IMR-90 (cell line): Measurements from ENCODE around the gene LRFN4. TPM values are rescaled to one million over a fixed set of nuclear protein-coding genes. Genes with fewer than 3 reads are reported as not detected.

ENCODE experiments used
- ATAC-seq: fragments of 200-7000 bp; cut with Tn5 transposase; 2 replicates; pipeline ENCODE4 v1.9.1; 2020; ENCODE audit warnings: low read depth, mild to moderate bottlenecking, moderate library complexity
- BruUV-seq: library from RNA; stranded (reverse); fragments of 400-500 nt; replicated peaks from 2 replicates; lab custom pipeline; 2021; lab: Mats Ljungman, UMichigan
- CTCF ChIA-PET: fragments of 300-600 bp; formaldehyde crosslinking; extraction: SDS; loops from one replicate; lab custom pipeline; 2021; ENCODE audit warnings: antibody characterized with exemption; lab: Yijun Ruan, JAX
- POLR2A ChIA-PET: fragments of 300-600 bp; sonication (Branson Sonifier 250); formaldehyde crosslinking; loops from one replicate; lab custom pipeline; 2022; ENCODE audit warnings: antibody characterized with exemption; ENCODE audit not compliant: unreplicated experiment; lab: Charles Lee
- DNase-seq: peaks from one replicate; pipeline ENCODE4 v3.0.0; 2013
- H2AFZ ChIP-seq: replicated peaks from 2 replicates; pipeline ENCODE3; 2013; ENCODE audit warnings: low read length, mild to moderate bottlenecking; ENCODE audit not compliant: poor library complexity
- H2AK5ac ChIP-seq: 2 replicates; pipeline ENCODE4 v1.6.1; 2013; ENCODE audit warnings: low read depth, low read length, inconsistent platforms
- H2AK9ac ChIP-seq: replicated peaks from 2 replicates; pipeline ENCODE3; 2013; ENCODE audit warnings: mild to moderate bottlenecking, low read depth, low read length, moderate library complexity; ENCODE audit not compliant: poor library complexity
- H2BK120ac ChIP-seq: 2 replicates; pipeline ENCODE4 v1.6.1; 2013; ENCODE audit warnings: low read depth, low read length, inconsistent platforms
- H2BK15ac ChIP-seq: 3 replicates; pipeline ENCODE4 v1.6.1; 2013; ENCODE audit warnings: low read depth, low read length, inconsistent platforms
- H2BK20ac ChIP-seq: 2 replicates; pipeline ENCODE4 v1.6.1; 2013; ENCODE audit warnings: low read depth, mild to moderate bottlenecking, inconsistent platforms, low read length, moderate library complexity
- H2BK5ac ChIP-seq: 2 replicates; pipeline ENCODE4 v1.6.1; 2013; ENCODE audit warnings: mild to moderate bottlenecking, low read depth, low read length, inconsistent platforms; ENCODE audit not compliant: poor library complexity, severe bottlenecking
- H3K14ac ChIP-seq: replicated peaks from 2 replicates; pipeline ENCODE4 v1.6.1; 2013; ENCODE audit warnings: low read depth, low read length, inconsistent platforms
- H3K18ac ChIP-seq: 2 replicates; pipeline ENCODE4 v1.6.1; 2013; ENCODE audit warnings: low read depth, low read length, control low read depth
- H3K23ac ChIP-seq: 2 replicates; pipeline ENCODE4 v1.6.1; 2013; ENCODE audit warnings: low read depth, low read length, inconsistent platforms
- H3K27ac ChIP-seq: 2 replicates; pipeline ENCODE4 v1.5.1; 2013; ENCODE audit warnings: mild to moderate bottlenecking, control low read depth, low read length; ENCODE audit not compliant: insufficient read depth
- H3K27me3 ChIP-seq: 2 replicates; pipeline ENCODE4 v1.6.1; 2013; ENCODE audit warnings: low read length; ENCODE audit not compliant: control insufficient read depth, insufficient read depth
- H3K36me3 ChIP-seq: 2 replicates; pipeline ENCODE4 v1.6.1; 2013; ENCODE audit warnings: low read length, mixed read lengths; ENCODE audit not compliant: control insufficient read depth, insufficient read depth
- H3K4ac ChIP-seq: 2 replicates; pipeline ENCODE4 v1.6.1; 2013; ENCODE audit warnings: low read depth, low read length, inconsistent platforms
- H3K4me1 ChIP-seq: 2 replicates; pipeline ENCODE4 v1.6.1; 2013; ENCODE audit warnings: low read length, mixed read lengths; ENCODE audit not compliant: control insufficient read depth, insufficient read depth
- H3K4me2 ChIP-seq: 2 replicates; pipeline ENCODE4 v1.6.1; 2013; ENCODE audit warnings: low read depth, mild to moderate bottlenecking, control low read depth, low read length, moderate library complexity
- H3K4me3 ChIP-seq: 2 replicates; pipeline ENCODE4 v1.5.1; 2013; ENCODE audit warnings: low read depth, mild to moderate bottlenecking, control low read depth, low read length, moderate library complexity; ENCODE audit not compliant: insufficient read depth
- H3K56ac ChIP-seq: 2 replicates; pipeline ENCODE4 v1.6.1; 2013; ENCODE audit warnings: low read length, inconsistent platforms; ENCODE audit not compliant: insufficient read depth; ENCODE audit errors: extremely low read depth
- H3K79me1 ChIP-seq, 2 experiments: 2 replicates each; pipeline ENCODE4 v1.6.1; 2013; ENCODE audit warnings: low read length in 2 of 2, inconsistent platforms in 1 of 2, low read depth in 1 of 2
- H3K9ac ChIP-seq: 2 replicates; pipeline ENCODE4 v1.6.1; 2013; ENCODE audit warnings: low read depth, low read length, control low read depth
- H3K9me1 ChIP-seq: 2 replicates; pipeline ENCODE4 v1.6.1; 2013; ENCODE audit warnings: low read length, inconsistent platforms; ENCODE audit not compliant: insufficient read depth
- H3K9me3 ChIP-seq: 2 replicates; pipeline ENCODE4 v1.6.1; 2013; ENCODE audit warnings: low read length; ENCODE audit not compliant: control insufficient read depth, insufficient read depth
- H4K20me1 ChIP-seq: 2 replicates; pipeline ENCODE4 v1.6.1; 2013; ENCODE audit warnings: low read length, inconsistent platforms; ENCODE audit not compliant: insufficient read depth
- H4K5ac ChIP-seq: 2 replicates; pipeline ENCODE4 v1.6.1; 2013; ENCODE audit warnings: mild to moderate bottlenecking, low read depth, low read length, control low read depth
- H4K8ac ChIP-seq, 2 experiments: 2 replicates each; pipeline ENCODE4 v1.6.1; 2013; ENCODE audit warnings: low read depth in 2 of 2, low read length in 2 of 2, control low read depth in 1 of 2, inconsistent platforms in 1 of 2
- H4K91ac ChIP-seq: 2 replicates; pipeline ENCODE4 v1.6.1; 2013; ENCODE audit warnings: low read depth, low read length, inconsistent platforms; ENCODE audit not compliant: insufficient read depth
- BHLHE40 ChIP-seq: fragments of 150-350 bp; IDR thresholded peaks from 2 replicates; pipeline ENCODE4 v1.6.1; 2016; ENCODE audit warnings: mild to moderate bottlenecking, low read depth, low read length
- CEBPB ChIP-seq: IDR thresholded peaks from 2 replicates; pipeline ENCODE4 v1.6.1; 2012; ENCODE audit warnings: low read depth, low read length, improper control_type of control experiment
- CHD1 ChIP-seq: IDR thresholded peaks from 2 replicates; pipeline ENCODE4 v1.6.1; 2012; ENCODE audit warnings: low read depth, low read length, improper control_type of control experiment
- ELK1 ChIP-seq: fragments of 150-350 bp; IDR thresholded peaks from 2 replicates; pipeline ENCODE4 v1.6.1; 2016; ENCODE audit warnings: low read depth, mild to moderate bottlenecking, low read length, moderate library complexity, borderline replicate concordance
- FOS ChIP-seq: fragments of 150-350 bp; IDR thresholded peaks from 2 replicates; pipeline ENCODE4 v1.6.1; 2016; ENCODE audit warnings: low read depth, low read length
- MAFK ChIP-seq: IDR thresholded peaks from 2 replicates; pipeline ENCODE4 v1.6.1; 2012; ENCODE audit warnings: low read depth, low read length, improper control_type of control experiment
- MAZ ChIP-seq: IDR thresholded peaks from 2 replicates; pipeline ENCODE4 v1.6.1; 2012; ENCODE audit warnings: low read depth, mild to moderate bottlenecking, low read length, improper control_type of control experiment, moderate library complexity, borderline replicate concordance
- MXI1 ChIP-seq: IDR thresholded peaks from 2 replicates; pipeline ENCODE4 v1.6.1; 2012; ENCODE audit warnings: low read depth, mild to moderate bottlenecking, low read length, moderate library complexity, borderline replicate concordance
- NFE2L2 ChIP-seq: fragments of 150-350 bp; IDR thresholded peaks from 2 replicates; pipeline ENCODE4 v1.6.1; 2016; ENCODE audit warnings: low read depth, mild to moderate bottlenecking, low read length
- POLR2A ChIP-seq: IDR thresholded peaks from 2 replicates; pipeline ENCODE4 v1.6.1; 2012; ENCODE audit warnings: mild to moderate bottlenecking, low read depth, low read length
- RAD21 ChIP-seq: IDR thresholded peaks from 2 replicates; pipeline ENCODE4 v1.6.1; 2012; ENCODE audit warnings: low read length, improper control_type of control experiment
- RCOR1 ChIP-seq: IDR thresholded peaks from 2 replicates; pipeline ENCODE4 v1.6.1; 2012; ENCODE audit warnings: mild to moderate bottlenecking, low read length, improper control_type of control experiment; ENCODE audit not compliant: insufficient replicate concordance
- RFX5 ChIP-seq: IDR thresholded peaks from 2 replicates; pipeline ENCODE4 v1.8.0; 2012; ENCODE audit warnings: low read depth, mild to moderate bottlenecking, low read length, moderate library complexity
- SMC3 ChIP-seq: fragments of 150-350 bp; IDR thresholded peaks from 2 replicates; pipeline ENCODE4 v1.6.1; 2016; ENCODE audit warnings: low read depth, mild to moderate bottlenecking, antibody characterized with exemption, low read length, moderate library complexity
- USF2 ChIP-seq: fragments of 150-350 bp; IDR thresholded peaks from 2 replicates; pipeline ENCODE4 v1.6.1; 2017; ENCODE audit warnings: mild to moderate bottlenecking, antibody characterized with exemption, low read length, low read depth
- WGBS, 2 experiments: methylation state at CpG; one replicate each; pipeline versions ENCODE4 v1.1.5 to v1.1.7; 2013; ENCODE audit warnings: missing lambda C conversion rate in 2 of 2; ENCODE audit not compliant: insufficient read length in 1 of 2; ENCODE audit errors: extremely low coverage in 2 of 2; 5-methylcytosine and 5-hydroxymethylcytosine counted together
- dilution Hi-C: fragments of 300-500 bp; cut with HindIII; formaldehyde crosslinking; loops from one replicate; pipeline ENCODE4 v1.14.3; 2018; ENCODE audit warnings: low sequenced_read_pairs; ENCODE audit not compliant: unreplicated experiment
- in situ Hi-C: fragments of 300-500 bp; cut with MboI; formaldehyde crosslinking; loops from 3 replicates; pipeline ENCODE4 v1.14.3; 2019; ENCODE audit warnings: low sequenced_read_pairs, inconsistent platforms, mixed read lengths
- intact Hi-C: fragments of 100-400 bp; cut with micrococcal nuclease; formaldehyde crosslinking; loops from 2 replicates; pipeline ENCODE4 v1.10.0; 2022
- polyA plus RNA-seq, 3 experiments: library from polyadenylated mRNA; depleted of rRNA; stranded (reverse); fragments of >200 nt; gene quantifications; 2 replicates each; pipeline ENCODE4 v1.2.3, GENCODE V29; 2012; ENCODE audit warnings: low replicate concordance in 1 of 3
- total RNA-seq: library from RNA; depleted of rRNA; stranded (reverse); fragments of >200 nt; gene quantifications from 2 replicates; pipeline ENCODE4 v1.2.3, GENCODE V29; 2012

Gene LRFN4
- total and polyA plus RNA-seq, 2 of the 4 experiments (the other 2 are of a cell fraction), result 6.1 to 18.9 TPM

GRCh38 chr11:66854729-66855211, 2.1 kb upstream of the LRFN4 start:
- Histone ChIP-seq H3K9me3 (no peaks in the 10 kb centered on the region), H3K36me3 (peaks cover 22% of the 10 kb centered on the region; the same call in 1 of the 2 replicates), H3K56ac (no peak overlapping the region), H2AK5ac (peak overlapping the region; percentile 82; the same call in 1 of the 2 replicates), H2BK120ac (no peak overlapping the region), H3K4ac (peak overlapping the region; percentile 100), H4K8ac (peak overlapping the region in 1 of 2 experiments; percentile 99; a peak in 1 of 4 replicates), H3K9me1 (peaks cover 15% of the 10 kb centered on the region; the same call in 1 of the 2 replicates), H2AFZ (peak overlapping the region; percentile 23), H3K4me3 (no peak overlapping the region), H3K14ac (no peak overlapping the region; the same call in 1 of the 2 replicates), H3K79me1 (peaks cover 3 to 30% of the 10 kb centered on the region in 2 experiments; a peak in 2 of 4 replicates), H2BK5ac (no peak overlapping the region), H4K5ac (no peak overlapping the region), H3K9ac (no peak overlapping the region), H4K20me1 (no peaks in the 10 kb centered on the region), H4K91ac (no peak overlapping the region; the same call in 1 of the 2 replicates), H2BK15ac (no peak overlapping the region), H2AK9ac (peak overlapping the region; percentile 90), H3K27ac (no peak overlapping the region), H3K27me3 (no peaks in the 10 kb centered on the region), H3K23ac (peak overlapping the region; percentile 2; the same call in 1 of the 2 replicates), H3K4me1 (peaks cover 4% of the 10 kb centered on the region), H3K4me2 (no peak overlapping the region), H3K18ac (no peak overlapping the region), H2BK20ac (0 out of 2 replicates have a peak overlapping the region, but pooled peaks have one; percentile 7)
- no peak for ATAC-seq
- CTCF ChIA-PET, result no interaction called here
- intact Hi-C loops (loop anchor here (5.0 kb wide), 2 partner anchors 118 to 178 kb away; no protein-coding TSS in a partner anchor), dilution Hi-C loops (no loop called here), in situ Hi-C loops (no loop called here)
- POLR2A ChIA-PET, result no interaction called here
- TF ChIP-seq RCOR1 (no peak), NFE2L2 (no peak), USF2 (no peak), ELK1 (no peak), CEBPB (no peak), POLR2A (no peak), BHLHE40 (no peak), CHD1 (no peak), MXI1 (no peak), SMC3 (no peak), MAFK (no peak), MAZ (no peak), FOS (no peak), RAD21 (no peak), RFX5 (no peak)
- BruUV-seq, result no TSS peak
- no peak for DNase-seq
- 92% methylated on average over 8 of the region's 15 CpGs; no CpG with 5 or more reads in 1 of the 2 experiments for WGBS, 2 experiments
